Uterus (tissue), 4 donors: ENCODE measurements around the gene NDUFS7. TPM values are rescaled to one million over a fixed set of nuclear protein-coding genes. Genes with fewer than 3 reads are reported as not detected.

Experiments
- DNase-seq, 2 donors: peaks; one replicate each; pipeline ENCODE4 v3.0.0-alpha.2; 2019 to 2020
- H3K27ac ChIP-seq, 2 donors: fragments of 200-600 bp; sonication (generic); 1 replicate in 1 of 2; 2 replicates in 1 of 2; pipeline ENCODE4 v1.5.1; 2016 to 2018
- H3K27me3 ChIP-seq, 2 donors: fragments of 200-600 bp; sonication (generic); one replicate each; pipeline ENCODE4 v1.5.1; 2018 to 2019; ENCODE audit warnings: control low read depth in 1 of 2
- H3K36me3 ChIP-seq, 2 donors: fragments of 200-600 bp; sonication (generic); one replicate each; pipeline ENCODE4 v1.5.1; 2019; ENCODE audit warnings: control low read depth in 1 of 2
- H3K4me1 ChIP-seq, 2 donors: fragments of 200-600 bp; sonication (generic); one replicate each; pipeline ENCODE4 v1.5.1; 2018 to 2019; ENCODE audit warnings: control low read depth in 1 of 2
- H3K4me3 ChIP-seq, 2 donors: fragments of 200-600 bp; sonication (generic); 1 replicate in 1 of 2; 2 replicates in 1 of 2; pipeline ENCODE4 v1.5.1; 2018 to 2019; ENCODE audit warnings: mild to moderate bottlenecking in 1 of 2
- H3K9me3 ChIP-seq, 2 donors: fragments of 200-600 bp; sonication (generic); one replicate each; pipeline ENCODE4 v1.5.1; 2019; ENCODE audit warnings: control low read depth in 1 of 2
- CTCF ChIP-seq, 4 experiments: fragments of 200-600 bp in 2 of 4; fragments of 450-650 bp in 2 of 4; sonication (generic) in 2 of 4; IDR thresholded peaks; one replicate each; pipeline ENCODE4 v1.5.1; 2016 to 2019; ENCODE audit warnings: antibody characterized with exemption in 4 of 4, mild to moderate bottlenecking in 2 of 4, moderate library complexity in 1 of 4
- POLR2A ChIP-seq, 2 donors: fragments of 450-650 bp; IDR thresholded peaks; one replicate each; pipeline ENCODE4 v1.6.1; 2016; ENCODE audit warnings: antibody characterized with exemption in 2 of 2, mild to moderate bottlenecking in 1 of 2, moderate library complexity in 1 of 2
- intact Hi-C: fragments of 100-400 bp; cut with DNase I; formaldehyde crosslinking; loops from one replicate; pipeline ENCODE4 v1.15.1; 2023; ENCODE audit warnings: low total_unique reads
- total RNA-seq, 4 donors: library from RNA; depleted of rRNA in 3 of 4; stranded (reverse); fragments of >200 nt in 3 of 4; gene quantifications; one replicate each; pipeline versions ENCODE4 v1.1.0 to v1.2.4, GENCODE V29; 2014 to 2023
- donor health status: DM: yes; HTN: yes; CAD: no.

NDUFS7 gene
- total RNA-seq, 4 donors from 2014 or later: 39.2 to 65.5 (median 42.1) TPM

DNA sequence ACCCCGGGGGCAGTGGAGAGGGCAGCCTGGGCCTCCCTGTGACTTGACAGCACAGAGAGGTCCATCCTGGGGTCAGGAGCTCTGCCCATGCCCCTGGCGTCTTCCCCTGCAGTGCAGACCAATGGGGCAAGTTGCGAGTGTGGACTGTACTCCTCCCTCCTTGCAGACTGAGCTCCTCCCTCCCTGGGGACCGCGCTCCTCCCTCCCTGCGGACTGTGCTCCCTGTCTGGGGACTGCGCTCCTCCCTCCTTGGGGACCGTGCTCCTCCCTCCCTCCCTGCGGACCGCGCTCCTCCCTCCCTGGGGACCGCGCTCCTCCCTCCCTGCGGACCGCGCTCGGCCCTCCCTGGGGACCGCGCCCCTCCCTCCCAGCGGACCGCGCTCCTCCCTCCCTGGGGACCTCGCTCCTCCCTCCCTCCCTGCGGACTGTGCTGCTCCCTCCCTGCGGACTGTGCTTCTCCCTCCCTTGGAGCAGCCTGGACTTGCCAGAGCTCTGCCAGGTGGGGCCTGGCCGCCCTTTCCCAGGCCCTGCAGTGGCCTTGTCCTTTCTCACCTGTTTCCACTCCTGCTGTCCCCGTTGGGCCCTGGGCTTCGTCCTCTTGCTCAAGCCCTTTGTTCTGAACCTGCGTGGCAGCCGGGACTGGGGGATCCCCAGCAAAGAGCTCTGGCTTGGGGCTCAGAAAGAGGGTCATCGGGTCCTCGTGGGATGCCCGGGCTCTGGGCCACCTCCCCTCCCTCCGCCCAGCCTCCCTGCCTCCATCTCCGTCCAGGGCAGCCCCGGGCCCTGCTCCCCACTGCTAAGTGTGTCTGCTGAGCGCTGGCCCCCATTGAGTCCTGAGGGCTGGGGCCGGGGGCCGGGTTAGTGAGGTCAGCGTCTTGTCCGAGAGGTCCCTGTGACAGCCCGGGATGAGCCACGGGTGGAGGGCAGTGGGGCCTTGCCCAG, 10.8 kb downstream of the NDUFS7 start:
- Histone ChIP-seq H3K36me3 (no peaks in the 10 kb centered on the region), H3K4me1 (peaks cover 0 to 5% of the 10 kb centered on the region in 2 donors), H3K9me3 (no peaks in the 10 kb centered on the region), H3K27me3 (no peaks in the 10 kb centered on the region), H3K4me3 (no peak overlapping the region), H3K27ac (no peak overlapping the region)
- intact Hi-C loops: no loop called here
- TF ChIP-seq CTCF (IDR thresholded peaks at IDR 0.05): no peak
- TF ChIP-seq POLR2A (IDR thresholded peaks at IDR 0.05): no peak
- DNase-seq: no peak

DNA sequence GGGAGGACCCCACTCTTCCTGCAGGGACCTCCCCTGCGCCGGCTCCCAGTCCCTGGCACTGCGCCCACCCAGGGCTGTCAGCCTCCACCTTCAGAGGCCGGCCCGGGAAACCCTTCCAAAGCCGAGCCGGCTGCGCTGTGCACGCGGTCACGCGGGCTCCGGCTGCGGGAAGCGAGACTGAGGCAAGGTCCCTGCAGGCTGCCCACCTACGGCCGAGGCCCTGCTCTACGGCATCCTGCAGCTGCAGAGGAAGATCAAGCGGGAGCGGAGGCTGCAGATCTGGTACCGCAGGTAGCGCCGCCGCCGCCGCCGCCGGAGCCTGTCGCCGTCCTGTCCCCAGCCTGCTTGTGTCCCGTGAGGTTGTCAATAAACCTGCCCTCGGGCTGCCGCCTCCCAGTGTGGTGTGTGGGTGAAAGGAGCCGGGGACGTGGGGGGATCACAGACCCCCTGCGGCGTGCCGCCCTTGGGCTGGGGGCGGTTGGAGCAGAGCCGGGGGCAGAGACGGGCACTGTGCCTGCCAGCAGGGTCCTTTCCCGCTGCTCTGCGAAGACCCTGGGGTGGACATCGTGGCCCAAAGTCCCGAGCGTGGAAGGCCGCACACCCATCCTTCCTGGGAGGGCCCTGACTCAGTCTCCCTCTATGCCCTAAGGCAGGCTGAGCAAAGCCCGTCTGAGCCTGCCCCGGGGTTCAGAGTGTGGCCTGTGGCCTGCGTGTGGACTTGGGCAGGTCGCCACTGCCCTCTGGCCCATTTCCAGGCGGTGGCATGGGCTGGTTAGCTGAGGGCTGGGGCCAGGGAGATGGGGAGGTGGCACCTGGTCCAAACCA, 11.7 kb downstream of the NDUFS7 start:
- Histone ChIP-seq H3K4me3 (no peak overlapping the region), H3K27me3 (no peaks in the 10 kb centered on the region), H3K4me1 (peaks cover 0 to 8% of the 10 kb centered on the region in 2 donors), H3K27ac (no peak overlapping the region), H3K9me3 (no peaks in the 10 kb centered on the region), H3K36me3 (no peaks in the 10 kb centered on the region)
- intact Hi-C loops: no loop called here
- DNase-seq: no peak
- TF ChIP-seq POLR2A (IDR thresholded peaks at IDR 0.05): no peak
- no peak for TF ChIP-seq CTCF (IDR thresholded peaks at IDR 0.05)

DNA sequence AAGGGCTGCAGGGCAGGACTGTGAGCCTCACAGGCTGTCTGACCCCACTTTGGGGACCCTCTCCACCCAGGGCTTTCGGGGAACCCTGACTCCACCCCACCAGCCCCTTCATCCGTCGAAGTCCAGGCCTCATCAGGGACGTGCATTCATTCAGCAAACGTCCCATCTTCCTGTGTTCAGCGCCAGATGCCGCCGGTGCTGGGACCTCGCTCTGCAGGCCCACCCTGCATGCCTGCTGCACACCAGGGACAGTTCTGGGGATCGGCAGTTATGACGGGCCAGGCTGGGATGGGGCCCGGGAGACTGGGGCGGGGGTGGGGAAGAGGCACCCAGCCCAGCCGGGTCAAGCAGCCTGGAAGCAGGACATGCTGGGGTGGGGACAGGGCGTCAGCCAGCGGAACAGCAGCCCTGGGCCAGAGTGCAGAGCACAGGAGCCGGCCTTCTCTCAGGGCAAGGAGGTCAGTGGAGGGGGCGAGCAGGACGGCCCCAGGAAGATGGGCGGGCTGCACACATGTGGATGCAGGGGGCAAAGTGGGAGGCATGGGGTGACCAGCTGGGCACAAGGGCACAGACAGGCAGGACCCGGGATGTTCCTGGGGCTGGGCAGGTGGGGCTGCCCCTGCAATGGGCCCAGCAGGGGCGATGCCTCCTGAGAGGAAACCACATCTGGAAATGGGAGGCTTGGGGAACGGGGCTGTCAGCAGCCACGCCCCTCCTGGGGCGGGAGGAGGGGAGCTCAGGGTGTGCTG, 12.5 kb downstream of the NDUFS7 start:
- intact Hi-C loops: no loop called here
- no peak for DNase-seq
- Histone ChIP-seq H3K36me3 (no peaks in the 10 kb centered on the region), H3K4me1 (peaks cover 0 to 16% of the 10 kb centered on the region in 2 donors), H3K9me3 (no peaks in the 10 kb centered on the region), H3K27ac (no peak overlapping the region), H3K27me3 (no peaks in the 10 kb centered on the region), H3K4me3 (no peak overlapping the region)
- no peak for TF ChIP-seq POLR2A (IDR thresholded peaks at IDR 0.05)
- no peak for TF ChIP-seq CTCF (IDR thresholded peaks at IDR 0.05)

DNA sequence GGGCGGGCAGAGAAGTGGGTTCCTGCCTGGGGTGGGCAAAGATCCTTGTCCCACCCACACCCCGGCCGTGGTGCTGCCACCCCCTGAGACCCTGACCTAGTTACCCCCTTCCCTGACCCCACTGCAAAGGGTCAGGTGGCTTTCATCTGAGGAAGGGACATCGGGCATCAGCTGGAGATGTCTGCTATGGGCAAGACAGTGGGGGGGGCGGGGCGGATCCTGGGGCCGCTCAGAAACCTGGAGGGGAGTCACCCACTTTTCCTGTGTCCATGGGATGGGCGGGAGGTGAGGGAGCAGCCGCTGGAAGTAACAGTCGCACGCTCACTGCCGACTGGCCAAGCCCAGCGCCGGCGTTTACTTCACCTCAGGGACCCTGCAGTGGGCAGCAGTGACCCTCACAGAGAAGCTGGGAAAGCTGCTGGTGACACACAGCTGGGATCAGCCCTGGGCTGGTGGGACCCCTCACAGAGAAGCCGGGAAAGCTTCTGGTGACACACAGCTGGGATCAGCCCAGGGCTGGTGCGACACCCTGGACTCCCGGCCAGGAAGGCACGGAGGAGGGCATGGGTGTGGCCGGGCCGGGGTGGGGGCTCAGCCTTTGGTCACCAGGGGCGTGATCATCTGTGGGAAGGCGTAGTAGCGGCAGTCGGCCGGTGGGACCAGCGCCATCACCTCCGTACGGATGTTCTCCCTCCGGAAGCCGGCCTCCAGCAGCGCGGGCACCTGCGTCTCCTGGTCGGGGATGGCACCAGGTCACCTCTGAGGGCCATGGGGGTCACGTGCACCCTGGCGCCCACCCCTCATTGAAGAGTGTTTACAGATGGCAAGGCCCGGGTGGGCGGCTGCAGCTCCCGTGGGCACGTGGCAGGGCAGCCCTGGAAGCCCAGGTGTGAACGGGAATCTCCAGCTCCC, 13.3 kb downstream of the NDUFS7 start:
- H3K27me3 ChIP-seq: no peaks in the 10 kb centered on the region
- H3K27ac ChIP-seq: no peak overlapping the region
- no peaks in the 10 kb centered on the region for H3K9me3 ChIP-seq
- H3K4me3 ChIP-seq: no peak overlapping the region
- intact Hi-C loops: no loop called here
- TF ChIP-seq CTCF (IDR thresholded peaks at IDR 0.05) (no peak), POLR2A (IDR thresholded peaks at IDR 0.05) (no peak)
- DNase-seq: no peak
- H3K4me1 ChIP-seq: peaks cover 0 to 22% of the 10 kb centered on the region in 2 donors
- no peaks in the 10 kb centered on the region for H3K36me3 ChIP-seq
